ENCODE measurements around the gene SEPTIN6. TPM values are rescaled to one million over a fixed set of nuclear protein-coding genes. Genes with fewer than 3 reads are reported as not detected.
A peak's percentile ranks its signal among the peaks of the same experiment; 100 is the strongest.
"Not testable (repeated sequence)": the region's sequence is repeated elsewhere in the genome, so short reads cannot be mapped to it uniquely, and the experiment has no call there.

The SEPTIN6 gene
- total RNA-seq, 2 donors from 2014 or later = 79.7 to 84.0 TPM

DNA sequence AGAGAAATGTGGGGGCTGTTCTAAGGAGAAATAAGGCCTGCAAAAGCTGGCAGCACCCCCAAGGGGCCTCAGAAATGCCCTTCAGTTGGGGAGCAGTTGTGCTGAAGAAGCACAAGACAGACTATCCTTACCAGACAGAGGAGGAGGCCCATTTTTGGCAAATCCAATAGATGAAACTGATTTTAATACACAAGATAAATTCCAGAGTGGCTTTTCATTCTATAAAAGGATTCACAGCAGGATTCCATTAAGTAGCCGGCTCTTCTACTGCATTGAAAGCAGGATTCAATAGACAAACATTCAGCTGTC, 8.1 kb downstream of the SEPTIN6 start:
- H3K4me3 Mint-ChIP-seq = peak overlapping the region; percentile 98
- H3K36me3 Mint-ChIP-seq = no peaks in the 10 kb centered on the region
- DNase-seq (ENCODE audit: low spot score) = no peak
- no peak for ATAC-seq
- H3K27me3 Mint-ChIP-seq = no peaks in the 10 kb centered on the region
- peaks cover 58 to 74% of the 10 kb centered on the region in 2 donors for H3K4me1 Mint-ChIP-seq (ENCODE audit: low read depth in 2 of 2)
- H3K27ac Mint-ChIP-seq = peak overlapping the region; percentile 99
- no peaks in the 10 kb centered on the region for H3K9me3 Mint-ChIP-seq

DNA sequence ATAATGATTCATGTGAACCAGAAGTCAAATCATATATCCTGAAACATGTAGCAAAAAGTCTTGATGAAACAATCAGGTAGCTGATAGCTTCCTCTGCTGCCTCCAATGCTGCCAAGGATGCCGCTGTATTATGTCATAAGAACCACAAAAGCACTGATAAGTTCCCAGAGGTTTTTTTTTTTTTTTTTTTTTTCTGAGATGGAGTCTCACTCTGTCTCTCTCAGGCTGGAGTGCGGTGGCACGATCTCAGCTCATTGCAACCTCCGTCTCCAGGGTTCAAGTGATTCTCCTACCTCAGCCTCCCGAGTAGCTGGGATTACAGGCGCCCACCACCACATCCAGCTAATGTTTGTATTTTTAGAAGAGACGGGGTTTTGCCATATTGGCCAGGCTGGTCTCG, 8.7 kb downstream of the SEPTIN6 start:
- Mint-ChIP-seq H3K27ac (peak overlapping the region; percentile 99), H3K4me1 (ENCODE audit: low read depth in 2 of 2) (peaks cover 60 to 74% of the 10 kb centered on the region in 2 donors), H3K4me3 (peak overlapping the region; percentile 98)
- not testable (repeated sequence) for H3K9me3 Mint-ChIP-seq; DNase-seq (ENCODE audit: low spot score); H3K27me3 Mint-ChIP-seq; ATAC-seq; H3K36me3 Mint-ChIP-seq

DNA sequence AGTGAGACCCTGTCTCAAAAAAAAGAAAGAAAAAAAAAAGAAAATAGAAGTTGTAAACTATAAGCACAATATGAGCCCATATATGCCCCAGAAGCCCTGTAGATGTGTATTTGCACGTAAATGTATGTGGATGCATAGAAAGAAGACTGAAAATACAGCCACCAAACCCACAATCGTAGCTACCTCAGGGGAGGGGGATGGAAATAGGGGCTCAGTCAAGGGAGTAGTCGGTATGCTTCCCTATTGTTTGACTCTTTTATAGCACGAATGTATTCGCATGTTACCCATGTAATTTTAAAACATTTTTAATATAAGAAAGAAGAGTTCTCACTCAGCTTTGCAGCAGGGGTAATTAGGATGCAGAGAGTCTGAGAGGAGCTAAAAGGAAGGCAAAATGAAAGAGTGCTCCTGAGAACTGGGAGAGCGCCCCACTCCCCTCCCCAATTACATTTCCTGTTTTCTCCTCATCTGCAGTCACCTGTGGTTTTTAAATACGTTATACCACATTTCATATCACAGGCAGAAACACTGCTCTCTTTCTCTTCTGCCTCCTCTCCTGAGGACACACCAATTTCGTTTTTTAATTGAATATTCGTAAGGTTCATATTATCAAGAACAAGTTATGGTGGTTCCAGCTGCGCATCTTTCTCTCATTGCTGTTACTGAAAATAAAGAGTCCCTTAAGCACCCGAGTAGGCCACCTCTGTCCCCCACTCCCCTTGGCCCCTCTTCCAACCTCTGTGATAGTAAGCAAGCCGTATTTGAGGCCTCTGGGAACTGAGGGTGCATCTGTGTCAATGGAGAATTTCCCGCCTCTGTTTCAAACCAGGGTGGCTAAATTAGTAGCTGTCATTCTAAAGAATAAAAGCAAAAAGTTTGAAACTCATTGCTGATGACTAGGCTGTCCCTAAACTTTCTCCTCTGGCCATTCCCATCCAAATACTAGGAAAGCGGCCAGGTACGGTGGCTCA, 10.7 kb downstream of the SEPTIN6 start:
- Mint-ChIP-seq H3K27ac (peak overlapping the region; percentile 80 to 99), H3K4me3 (peak overlapping the region; percentile 85), H3K9me3 (no peaks in the 10 kb centered on the region), H3K4me1 (ENCODE audit: low read depth in 2 of 2) (peaks cover 61 to 71% of the 10 kb centered on the region in 2 donors), H3K27me3 (no peaks in the 10 kb centered on the region), H3K36me3 (no peaks in the 10 kb centered on the region)
- ATAC-seq (peak in 1 of 2 donors; percentile 29), DNase-seq (ENCODE audit: low spot score) (no peak)

DNA sequence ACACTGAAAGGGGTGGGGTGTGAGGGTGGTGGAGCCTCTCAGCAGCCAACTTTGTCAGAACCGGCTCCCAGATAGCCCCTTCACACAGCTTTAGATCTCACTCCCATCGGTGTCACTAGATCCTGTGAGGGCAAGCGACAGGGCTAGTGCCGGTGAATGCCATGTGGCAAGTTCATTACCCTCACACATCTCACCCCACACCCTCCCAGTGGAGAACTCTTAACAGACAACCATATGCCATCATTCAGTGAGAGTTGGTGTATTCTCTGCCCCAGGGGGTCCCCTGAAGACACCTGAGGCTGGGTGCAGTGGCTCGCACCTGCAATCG, 15.3 kb downstream of the SEPTIN6 start:
- Mint-ChIP-seq H3K36me3 (no peaks in the 10 kb centered on the region), H3K9me3 (no peaks in the 10 kb centered on the region), H3K27ac (peak overlapping the region; percentile 89 to 99), H3K4me3 (peak overlapping the region; percentile 83), H3K4me1 (ENCODE audit: low read depth in 2 of 2) (peaks cover 35 to 51% of the 10 kb centered on the region in 2 donors), H3K27me3 (no peaks in the 10 kb centered on the region)
- DNase-seq (ENCODE audit: low spot score) (no peak), ATAC-seq (peak; percentile 43 to 64)

DNA sequence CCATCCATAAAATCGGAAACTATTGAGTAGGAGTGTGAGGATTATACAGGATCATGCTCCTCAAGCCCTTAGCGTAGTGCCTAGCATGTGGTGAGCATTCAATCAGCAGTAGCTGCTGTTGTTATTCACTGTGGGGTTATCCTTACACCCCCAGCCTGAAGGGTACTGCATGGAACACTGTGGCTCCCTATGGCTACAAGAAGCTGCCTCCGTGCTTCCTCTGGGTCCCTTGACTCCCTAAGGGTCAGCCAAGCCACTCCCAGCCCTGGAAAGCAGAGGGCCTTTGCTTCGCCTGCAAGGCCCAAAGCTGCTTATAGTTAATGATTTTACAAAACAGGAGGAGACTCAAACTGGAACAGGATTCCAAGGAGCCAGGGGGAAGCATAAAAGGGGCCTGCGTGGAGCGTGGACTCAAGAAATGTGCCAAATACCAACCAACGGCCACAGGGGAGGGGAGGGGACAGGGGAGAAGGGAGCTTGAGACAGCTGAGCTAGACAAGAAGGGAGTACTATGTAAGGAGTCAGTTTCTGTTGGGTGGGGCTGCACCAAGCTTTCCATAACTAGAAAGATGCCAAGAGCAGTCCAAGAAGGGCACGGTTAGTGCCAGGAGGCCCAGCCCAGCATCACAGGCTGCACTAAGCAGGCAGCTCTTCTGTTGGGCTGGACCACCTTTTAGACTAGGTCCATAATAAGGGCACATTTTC, 15.9 kb downstream of the SEPTIN6 start:
- ATAC-seq = peak in 1 of 2 donors; percentile 8
- peaks cover 31 to 48% of the 10 kb centered on the region in 2 donors for H3K4me1 Mint-ChIP-seq (ENCODE audit: low read depth in 2 of 2)

DNA sequence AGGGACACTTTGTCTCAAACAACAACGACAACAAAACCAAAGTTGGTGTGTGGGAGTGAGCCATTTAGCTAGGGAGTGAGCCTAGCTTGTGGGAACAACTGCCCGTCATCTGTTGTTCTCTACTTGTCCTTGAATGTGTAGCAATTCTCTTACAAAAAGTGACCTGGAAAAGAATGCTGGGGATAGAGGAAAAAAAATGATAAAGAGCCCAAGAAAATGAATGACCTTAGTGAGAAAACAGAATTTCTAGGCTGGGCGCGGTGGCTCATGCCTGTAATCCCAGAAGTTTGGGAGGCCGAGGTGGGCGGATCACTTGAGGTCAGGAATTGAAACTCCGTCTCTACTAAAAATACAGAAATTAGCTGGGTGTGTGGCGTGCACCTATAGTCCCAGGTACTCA, 19.6 kb downstream of the SEPTIN6 start:
- Mint-ChIP-seq H3K27ac (peak overlapping the region in 1 of 2 donors; percentile 79), H3K4me3 (no peak overlapping the region), H3K4me1 (ENCODE audit: low read depth in 2 of 2) (peaks cover 13 to 32% of the 10 kb centered on the region in 2 donors), H3K27me3 (no peaks in the 10 kb centered on the region), H3K36me3 (no peaks in the 10 kb centered on the region), H3K9me3 (no peaks in the 10 kb centered on the region)
- DNase-seq (ENCODE audit: low spot score) (no peak), ATAC-seq (no peak)

More for the DNA sequence above, 15.9 kb downstream of the SEPTIN6 start:
- Mint-ChIP-seq H3K9me3 (no peaks in the 10 kb centered on the region), H3K36me3 (no peaks in the 10 kb centered on the region), H3K27me3 (no peaks in the 10 kb centered on the region), H3K4me3 (no peak overlapping the region), H3K27ac (peak overlapping the region; percentile 89 to 99)
- DNase-seq (ENCODE audit: low spot score) = no peak

DNA sequence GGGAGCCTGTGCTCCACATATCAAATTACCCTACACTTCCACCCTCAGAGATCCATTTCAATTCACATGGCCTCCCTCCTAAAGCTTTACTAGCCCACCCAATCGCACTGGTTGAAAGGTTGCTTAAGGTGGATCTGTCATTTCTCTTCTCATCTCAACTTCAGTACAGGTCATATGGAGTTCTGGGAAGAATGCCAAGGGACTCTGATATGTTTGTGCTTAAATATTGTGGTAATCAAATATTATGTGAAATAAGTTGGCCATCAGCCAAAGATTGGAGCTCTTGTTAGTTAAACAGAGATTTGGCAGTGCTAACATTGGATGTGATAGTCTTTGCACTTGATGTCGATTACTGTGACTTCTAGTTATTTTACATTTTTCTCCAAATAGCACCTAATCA, 20.5 kb downstream of the SEPTIN6 start:
- Mint-ChIP-seq H3K4me3 (no peak overlapping the region), H3K27ac (peak overlapping the region in 1 of 2 donors; percentile 79), H3K9me3 (no peaks in the 10 kb centered on the region), H3K36me3 (no peaks in the 10 kb centered on the region), H3K4me1 (ENCODE audit: low read depth in 2 of 2) (peaks cover 9 to 27% of the 10 kb centered on the region in 2 donors), H3K27me3 (no peaks in the 10 kb centered on the region)
- ATAC-seq (no peak), DNase-seq (ENCODE audit: low spot score) (no peak)

DNA sequence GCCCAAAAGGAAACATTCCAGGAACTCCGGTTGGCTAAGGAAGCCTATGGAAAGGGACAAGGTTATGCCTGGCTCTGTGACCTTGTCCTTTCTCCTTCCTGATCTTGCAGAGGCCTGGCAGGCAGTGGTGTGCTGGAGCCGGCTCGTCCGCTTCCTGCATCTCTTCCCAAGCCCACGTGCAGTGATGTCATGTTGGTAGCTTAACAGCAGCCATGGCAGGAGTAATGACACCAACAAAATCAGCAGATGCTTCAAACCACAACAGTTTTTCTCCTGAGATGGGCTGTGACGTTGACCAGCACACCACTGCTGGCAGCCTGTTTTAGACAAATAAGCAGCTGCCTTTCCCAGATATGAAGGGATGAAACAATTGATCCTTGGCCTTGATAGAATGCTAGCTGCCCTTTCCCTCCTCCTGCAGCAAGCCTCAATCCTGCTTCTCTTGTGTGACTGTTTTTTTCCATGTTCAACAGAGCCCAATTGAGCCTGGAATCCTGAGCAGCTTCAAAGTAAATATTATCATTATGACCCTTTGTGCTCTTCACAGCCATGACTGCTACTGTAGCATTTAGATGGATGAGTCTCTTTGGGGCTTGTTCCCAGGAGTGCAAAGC, 23.4 kb downstream of the SEPTIN6 start:
- Mint-ChIP-seq H3K27ac (peak overlapping the region in 1 of 2 donors; percentile 37), H3K27me3 (no peaks in the 10 kb centered on the region), H3K4me1 (ENCODE audit: low read depth in 2 of 2) (peaks cover 4 to 21% of the 10 kb centered on the region in 2 donors), H3K9me3 (no peaks in the 10 kb centered on the region), H3K4me3 (no peak overlapping the region), H3K36me3 (no peaks in the 10 kb centered on the region)
- DNase-seq (ENCODE audit: low spot score) (no peak), ATAC-seq (no peak)

DNA sequence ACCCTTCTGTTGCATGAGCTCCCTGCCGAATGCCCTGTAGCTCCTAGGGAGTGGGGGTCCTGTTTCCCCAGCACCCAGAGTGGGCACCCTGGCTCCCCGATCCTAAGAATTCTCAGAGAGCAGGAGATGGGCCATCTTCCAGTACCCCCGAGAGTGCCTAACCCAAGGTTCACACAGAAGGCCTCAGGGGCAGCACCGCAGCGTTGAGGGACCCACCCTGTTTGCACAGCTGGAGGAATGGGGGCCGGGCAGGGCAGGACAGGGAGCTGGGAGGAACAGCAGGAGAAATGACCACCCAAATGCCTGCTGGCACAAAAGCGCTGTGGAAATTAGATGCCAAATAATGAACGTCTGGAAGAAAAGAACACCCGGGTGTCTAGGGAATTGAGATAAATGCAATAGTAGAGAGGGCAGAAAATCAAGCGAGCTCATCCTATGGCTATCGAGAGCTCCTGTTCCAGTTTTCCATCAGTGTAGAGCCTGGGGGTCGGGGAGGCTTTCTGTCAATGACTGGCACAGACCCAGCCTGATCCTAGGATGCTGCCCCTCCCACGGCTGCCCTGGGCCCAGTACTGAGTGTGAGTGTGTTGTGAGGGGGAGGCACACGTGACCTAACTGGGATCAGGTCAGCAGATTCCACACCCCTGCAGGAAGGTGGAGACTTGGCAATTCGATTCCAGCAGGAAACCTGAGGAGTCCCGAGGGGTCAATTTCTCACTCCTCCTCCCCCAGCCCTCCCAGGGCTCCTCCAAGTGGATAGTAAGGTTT, 25.7 kb downstream of the SEPTIN6 start:
- ATAC-seq (no peak), DNase-seq (ENCODE audit: low spot score) (no peak)
- Mint-ChIP-seq H3K4me1 (ENCODE audit: low read depth in 2 of 2) (peaks cover 7 to 16% of the 10 kb centered on the region in 2 donors), H3K27me3 (no peaks in the 10 kb centered on the region), H3K27ac (peak overlapping the region in 1 of 2 donors; percentile 45), H3K4me3 (no peak overlapping the region), H3K9me3 (no peaks in the 10 kb centered on the region), H3K36me3 (peaks cover 8% of the 10 kb centered on the region)

DNA sequence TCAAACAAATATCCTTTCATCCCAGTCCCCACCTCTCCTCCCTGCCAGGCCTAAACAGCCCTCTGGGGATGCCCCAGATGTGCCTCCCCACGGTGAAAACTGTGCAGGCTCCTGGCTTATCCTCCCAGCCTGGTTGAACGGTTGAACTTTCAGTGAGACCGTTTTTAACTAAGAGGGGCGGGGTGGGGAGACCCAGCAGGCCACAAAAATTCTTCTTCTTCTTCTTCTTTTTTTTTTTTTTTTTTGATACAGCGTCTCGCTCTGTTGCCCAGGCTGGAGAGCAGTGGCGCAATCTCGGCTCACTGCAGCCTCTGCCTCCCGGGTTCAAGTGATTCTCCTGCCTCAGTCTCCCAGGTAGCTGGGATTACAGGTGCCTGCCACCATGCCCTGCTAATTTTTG, 28.1 kb downstream of the SEPTIN6 start:
- H3K4me3 Mint-ChIP-seq; H3K9me3 Mint-ChIP-seq; DNase-seq (ENCODE audit: low spot score); H3K27me3 Mint-ChIP-seq; ATAC-seq: not testable (repeated sequence)
- Mint-ChIP-seq H3K4me1 (ENCODE audit: low read depth in 2 of 2) (peaks cover 14 to 17% of the 10 kb centered on the region in 2 donors), H3K36me3 (peaks cover 13% of the 10 kb centered on the region), H3K27ac (peak overlapping the region in 1 of 2 donors; percentile 50)

DNA sequence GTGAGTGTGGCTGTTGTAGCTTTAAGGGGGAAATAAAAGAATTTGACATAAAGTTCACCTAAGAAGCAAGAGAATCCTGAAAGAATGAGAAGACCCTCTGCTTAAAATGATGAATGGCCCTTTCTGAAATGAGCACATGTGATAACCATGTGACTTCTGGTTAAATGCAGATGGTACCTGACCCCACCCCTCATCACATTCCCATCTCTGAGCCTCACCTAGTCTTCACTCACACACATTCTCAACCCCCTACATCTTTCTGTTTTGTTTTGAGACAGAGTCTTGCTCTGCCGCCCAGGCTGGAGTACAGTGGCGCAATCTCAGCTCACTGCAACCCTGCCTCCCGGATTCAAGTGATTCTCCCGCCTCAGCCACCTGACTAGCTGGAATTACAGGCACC, 31.5 kb downstream of the SEPTIN6 start:
- Mint-ChIP-seq H3K27ac (peak overlapping the region; percentile 19 to 44), H3K9me3 (no peaks in the 10 kb centered on the region), H3K4me1 (ENCODE audit: low read depth in 2 of 2) (peaks cover 9 to 11% of the 10 kb centered on the region in 2 donors), H3K27me3 (no peaks in the 10 kb centered on the region), H3K4me3 (no peak overlapping the region), H3K36me3 (peaks cover 19% of the 10 kb centered on the region)
- ATAC-seq (no peak), DNase-seq (ENCODE audit: low spot score) (no peak)

DNA sequence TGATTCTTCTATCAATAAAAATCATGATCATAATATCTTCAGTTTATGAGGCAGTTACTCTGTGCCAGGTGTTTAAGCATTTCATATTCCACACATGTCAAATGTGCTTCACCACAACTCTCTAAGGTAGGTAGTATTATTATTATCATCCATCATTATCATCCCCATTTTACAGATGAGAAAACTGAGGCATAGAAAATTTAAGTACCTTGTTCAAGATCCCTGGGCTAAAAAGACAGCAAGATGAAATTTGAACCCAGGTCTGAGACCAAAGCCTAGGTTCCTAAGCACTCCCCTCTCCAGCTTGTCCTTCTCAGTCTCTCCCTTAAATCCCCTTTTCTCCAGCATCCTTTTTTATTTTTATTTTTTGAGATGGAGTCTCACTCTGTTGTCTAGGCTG, 33.4 kb downstream of the SEPTIN6 start:
- Mint-ChIP-seq H3K27me3 (no peaks in the 10 kb centered on the region), H3K9me3 (no peaks in the 10 kb centered on the region), H3K27ac (peak overlapping the region; percentile 8 to 32), H3K36me3 (peaks cover 19% of the 10 kb centered on the region), H3K4me1 (ENCODE audit: low read depth in 2 of 2) (peaks cover 15 to 20% of the 10 kb centered on the region in 2 donors), H3K4me3 (no peak overlapping the region)
- ATAC-seq (no peak), DNase-seq (ENCODE audit: low spot score) (no peak)

DNA sequence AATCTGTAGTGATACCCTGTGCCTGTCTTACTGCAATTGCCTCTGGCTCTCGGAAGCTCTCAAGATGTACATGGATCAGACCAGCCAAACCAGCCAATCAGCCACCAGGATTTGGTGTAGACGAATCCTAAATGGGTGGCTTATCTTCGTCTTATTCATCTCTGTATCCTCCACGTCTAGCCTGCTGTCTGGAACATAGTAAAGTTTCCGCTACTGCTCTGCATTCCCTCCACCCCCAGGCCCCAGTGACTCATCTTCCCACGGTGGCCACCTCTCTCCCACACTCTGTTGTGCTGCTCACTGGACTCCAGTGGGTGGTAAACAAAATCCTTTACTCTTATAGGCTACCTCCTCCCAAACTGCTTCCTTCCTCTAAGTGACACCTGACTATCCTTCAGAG, 37.8 kb downstream of the SEPTIN6 start:
- peak overlapping the region; percentile 25 to 28 for H3K27ac Mint-ChIP-seq
- H3K36me3 Mint-ChIP-seq = peaks cover 6% of the 10 kb centered on the region
- DNase-seq (ENCODE audit: low spot score) = no peak
- peak; percentile 53 to 65 for ATAC-seq
- H3K9me3 Mint-ChIP-seq = no peaks in the 10 kb centered on the region
- peaks cover 8 to 22% of the 10 kb centered on the region in 2 donors for H3K4me1 Mint-ChIP-seq (ENCODE audit: low read depth in 2 of 2)
- no peak overlapping the region for H3K4me3 Mint-ChIP-seq
- H3K27me3 Mint-ChIP-seq = no peaks in the 10 kb centered on the region

All from natural killer cell treated with Interleukin-12 subunit alpha and Interleukin-12 subunit beta and Interleukin-15 and Interleukin-18, amount 100 ng/mL, for 72 hours (primary cell).